HEK293T (cell line): ENCODE results near the gene SLC6A19.

Experiments used
- CTBP1 ChIP-seq: fragments of 450-650 bp; IDR thresholded peaks from 2 replicates; pipeline ENCODE4 v1.6.1; 2016; ENCODE audit warnings: borderline replicate concordance
- ELF4 ChIP-seq: fragments of 450-650 bp; IDR thresholded peaks from 2 replicates; pipeline ENCODE4 v1.6.1; 2017; ENCODE audit warnings: antibody characterized with exemption
- FOXA1 ChIP-seq: fragments of 450-650 bp; IDR thresholded peaks from 2 replicates; pipeline ENCODE4 v1.6.1; 2016; ENCODE audit warnings: mild to moderate bottlenecking
- FOXM1 ChIP-seq: fragments of 450-650 bp; IDR thresholded peaks from 2 replicates; pipeline ENCODE4 v1.6.1; 2017; ENCODE audit warnings: mild to moderate bottlenecking, borderline replicate concordance
- L3MBTL2 ChIP-seq: fragments of 450-650 bp; conservative IDR thresholded peaks from 2 replicates; pipeline ENCODE4 v1.6.1; 2016; ENCODE audit warnings: mild to moderate bottlenecking
- SP1 ChIP-seq: fragments of 450-650 bp; IDR thresholded peaks from 2 replicates; pipeline ENCODE4 v1.6.1; 2017
- SUZ12 ChIP-seq: fragments of 450-650 bp; IDR thresholded peaks from 2 replicates; pipeline ENCODE4 v1.6.1; 2016; ENCODE audit warnings: mild to moderate bottlenecking

DNA sequence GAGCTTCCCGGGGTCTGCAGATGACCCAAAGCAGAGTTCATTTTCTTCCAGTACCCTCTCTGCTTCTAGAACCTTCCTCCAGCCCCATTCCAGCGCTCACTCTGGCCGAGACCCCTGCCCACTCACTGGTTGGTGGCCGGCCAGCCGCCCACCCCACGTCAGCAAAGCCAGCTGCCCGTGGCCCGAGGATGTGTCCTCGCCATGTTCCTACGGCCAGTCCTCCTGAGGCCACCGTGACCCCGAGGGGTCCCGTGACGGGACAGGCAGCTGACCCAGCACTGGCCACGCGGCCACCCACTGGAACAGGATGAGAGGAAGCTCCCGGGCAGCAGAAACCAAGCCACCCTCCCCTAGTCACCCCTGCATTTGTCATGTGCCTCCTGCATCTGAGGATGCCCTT is 39.1 kb upstream of the SLC6A19 start:
- TF ChIP-seq CTBP1 (no peak), SP1 (no peak), L3MBTL2 (no peak), FOXA1 (no peak), ELF4 (no peak), SUZ12 (no peak), FOXM1 (no peak)
